A549 (cell line): ENCODE results near the gene SLC9A3.

ENCODE experiments used
- CTCF ChIP-seq: fragments of >200 bp; sonication (Bioruptor Twin); formaldehyde crosslinking; IDR thresholded peaks from 3 replicates; pipeline ENCODE4 v1.5.1; 2016
- EP300 ChIP-seq, 2 experiments: fragments of >200 bp; sonication (Bioruptor Twin); formaldehyde crosslinking; IDR thresholded peaks; 2 replicates in 1 of 2; 3 replicates in 1 of 2; pipeline ENCODE4 v1.6.1; 2016 to 2017
- HEYL ChIP-seq: fragments of 250-450 bp; sonication (Bioruptor Pico); IDR thresholded peaks from 2 replicates; pipeline ENCODE4 v1.8.0; 2021; ENCODE audit warnings: mild to moderate bottlenecking, moderate library complexity
- HMGXB4 ChIP-seq: fragments of 250-450 bp; sonication (Bioruptor Pico); IDR thresholded peaks from 2 replicates; pipeline ENCODE4 v1.5.0; 2021; ENCODE audit warnings: mild to moderate bottlenecking, moderate library complexity, borderline replicate concordance
- KDM1A ChIP-seq: fragments of 200-600 bp; sonication (generic); IDR thresholded peaks from 2 replicates; pipeline ENCODE4 v1.6.1; 2016; ENCODE audit warnings: low read depth, mild to moderate bottlenecking
- NR3C1 ChIP-seq: fragments of >200 bp; sonication (Bioruptor Twin); formaldehyde crosslinking; IDR thresholded peaks from 3 replicates; pipeline ENCODE4 v1.6.1; 2017
- POLR2A ChIP-seq: IDR thresholded peaks from 2 replicates; pipeline ENCODE4 v1.6.1; 2012; ENCODE audit warnings: mild to moderate bottlenecking, low read length
- RAD21 ChIP-seq, 2 experiments: fragments of >200 bp in 1 of 2; sonication (Bioruptor Twin) in 1 of 2; formaldehyde crosslinking in 1 of 2; IDR thresholded peaks in 1 of 2; conservative IDR thresholded peaks in 1 of 2; 2 replicates in 1 of 2; 3 replicates in 1 of 2; pipeline ENCODE4 v1.6.1; 2012 to 2018; ENCODE audit warnings: inconsistent platforms in 1 of 2
- RFX5 ChIP-seq: fragments of 450-650 bp; IDR thresholded peaks from 2 replicates; pipeline ENCODE4 v1.7.1; 2014; ENCODE audit warnings: antibody characterized with exemption, mild to moderate bottlenecking, moderate library complexity

- TF ChIP-seq HEYL (CRISPR knock-in tag) = no peak
- no peak for TF ChIP-seq NR3C1
- no peak for TF ChIP-seq KDM1A
- TF ChIP-seq HMGXB4 (CRISPR knock-in tag) = no peak
- TF ChIP-seq POLR2A = no peak
- TF ChIP-seq CTCF = no peak
- no peak for TF ChIP-seq RFX5
- TF ChIP-seq EP300 (IDR thresholded peaks at IDR 0.05) = no peak
- TF ChIP-seq RAD21 (conservative IDR thresholded peaks at IDR 0.05 in 1 of 2, IDR thresholded peaks at IDR 0.05 in 1 of 2) = no peak
Measured at GRCh38 chr5:543755-544674, 19.8 kb upstream of the SLC9A3 start.
